ENCODE measurements around the gene TTLL5.

GRCh38 chr14:75915045-75915444 lies 254.0 kb downstream of the TTLL5 start:
- TF ChIP-seq CTCF (IDR thresholded peaks at IDR 0.05), result no peak
- TF ChIP-seq POLR2A (IDR thresholded peaks at IDR 0.05; ENCODE audit: low read length), result no peak
- TF ChIP-seq RCOR1 (IDR thresholded peaks at IDR 0.05; ENCODE audit: low read depth, low read length), result no peak
- TF ChIP-seq EP300 (IDR thresholded peaks at IDR 0.05), result no peak
- TF ChIP-seq MAX (IDR thresholded peaks at IDR 0.05), result no peak
- no peak for TF ChIP-seq CEBPB (IDR thresholded peaks at IDR 0.05)
- TF ChIP-seq JUN (IDR thresholded peaks at IDR 0.05), result no peak
- TF ChIP-seq E2F6 (IDR thresholded peaks at IDR 0.05; ENCODE audit: borderline replicate concordance, low read depth), result no peak
- TF ChIP-seq USF2 (IDR thresholded peaks at IDR 0.05), result no peak

All from A549 (cell line).